ENCODE measurements around the gene NIPAL4.
"Not testable (repeated sequence)": the region's sequence is repeated elsewhere in the genome, so short reads cannot be mapped to it uniquely, and the experiment has no call there.

The NIPAL4 gene

GRCh38 chr5:157478726-157479125 lies 18.7 kb downstream of the NIPAL4 start:
- Histone ChIP-seq H3K9me3 (ENCODE audit: control insufficient read depth, low read length) (no peaks in the 10 kb centered on the region), H3K27ac (no peak overlapping the region)
- no peak for TF ChIP-seq CTCF (IDR thresholded peaks at IDR 0.05)

DNA sequence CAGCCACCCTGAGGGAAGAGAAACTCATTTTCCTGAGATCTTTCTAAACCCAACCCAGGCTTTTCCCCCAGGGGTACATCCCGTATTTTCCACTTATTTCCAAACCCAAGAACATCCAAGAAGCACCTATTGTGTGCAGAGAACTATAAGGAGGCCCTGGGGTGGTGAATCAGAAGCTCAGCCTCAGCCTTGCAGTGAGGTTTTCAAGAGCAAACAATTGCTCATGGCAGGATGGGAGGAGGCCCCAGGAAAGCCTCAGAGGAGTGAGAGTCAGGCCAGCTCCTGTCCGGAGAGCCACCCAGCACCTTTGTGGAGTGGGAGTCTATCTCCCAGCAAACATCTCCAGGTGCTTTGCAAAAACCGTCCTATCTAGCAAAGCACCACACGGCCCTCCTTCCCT lies 19.2 kb downstream of the NIPAL4 start:
- H3K36me3 ChIP-seq (ENCODE audit: control insufficient read depth, insufficient read depth, low read length), result no peaks in the 10 kb centered on the region
- H3K4me2 ChIP-seq (ENCODE audit: low read length), result no peak overlapping the region
- H3K4me1 ChIP-seq, result no peaks in the 10 kb centered on the region
- no peak overlapping the region for H3K9ac ChIP-seq
- H2AFZ ChIP-seq, result no peak overlapping the region
- H3K27ac ChIP-seq, result no peak overlapping the region
- no peak overlapping the region for H3K4me3 ChIP-seq (ENCODE audit: low read depth, low read length)
- no peaks in the 10 kb centered on the region for H3K9me3 ChIP-seq (ENCODE audit: control insufficient read depth, low read length)
- no peak for TF ChIP-seq CTCF (IDR thresholded peaks at IDR 0.05)
- no peaks in the 10 kb centered on the region for H3K27me3 ChIP-seq (ENCODE audit: control insufficient read depth, insufficient read depth, low read length)
- no peaks in the 10 kb centered on the region for H3K79me2 ChIP-seq

More at GRCh38 chr5:157478726-157479125, 18.7 kb downstream of the NIPAL4 start:
- H3K4me2 ChIP-seq (ENCODE audit: low read length), result no peak overlapping the region
- H3K4me1 ChIP-seq, result no peaks in the 10 kb centered on the region
- H3K27me3 ChIP-seq (ENCODE audit: control insufficient read depth, insufficient read depth, low read length), result no peaks in the 10 kb centered on the region
- no peak overlapping the region for H2AFZ ChIP-seq
- H3K9ac ChIP-seq, result no peak overlapping the region
- H3K36me3 ChIP-seq (ENCODE audit: control insufficient read depth, insufficient read depth, low read length), result no peaks in the 10 kb centered on the region
- H3K79me2 ChIP-seq, result no peaks in the 10 kb centered on the region
- H3K4me3 ChIP-seq (ENCODE audit: low read depth, low read length), result no peak overlapping the region

GRCh38 chr5:157479612-157480510 lies 19.8 kb downstream of the NIPAL4 start:
- Histone ChIP-seq H3K27ac (no peak overlapping the region), H3K4me2 (ENCODE audit: low read length) (no peak overlapping the region), H3K4me1 (no peaks in the 10 kb centered on the region), H3K36me3 (ENCODE audit: control insufficient read depth, insufficient read depth, low read length) (no peaks in the 10 kb centered on the region), H3K79me2 (no peaks in the 10 kb centered on the region), H3K9me3 (ENCODE audit: control insufficient read depth, low read length) (no peaks in the 10 kb centered on the region), H3K9ac (no peak overlapping the region), H3K4me3 (ENCODE audit: low read depth, low read length) (no peak overlapping the region), H2AFZ (no peak overlapping the region), H3K27me3 (ENCODE audit: control insufficient read depth, insufficient read depth, low read length) (no peaks in the 10 kb centered on the region)
- TF ChIP-seq CTCF (IDR thresholded peaks at IDR 0.05), result no peak

GRCh38 chr5:157481265-157481664 lies 21.3 kb downstream of the NIPAL4 start:
- H3K4me1 ChIP-seq, result no peaks in the 10 kb centered on the region
- no peak for TF ChIP-seq CTCF (IDR thresholded peaks at IDR 0.05)
- no peak overlapping the region for H2AFZ ChIP-seq
- no peak overlapping the region for H3K27ac ChIP-seq
- no peaks in the 10 kb centered on the region for H3K9me3 ChIP-seq (ENCODE audit: control insufficient read depth, low read length)
- no peaks in the 10 kb centered on the region for H3K79me2 ChIP-seq
- H3K9ac ChIP-seq, result no peak overlapping the region
- H3K4me2 ChIP-seq (ENCODE audit: low read length), result no peak overlapping the region
- H3K36me3 ChIP-seq (ENCODE audit: control insufficient read depth, insufficient read depth, low read length), result no peaks in the 10 kb centered on the region
- no peak overlapping the region for H3K4me3 ChIP-seq (ENCODE audit: low read depth, low read length)
- H3K27me3 ChIP-seq (ENCODE audit: control insufficient read depth, insufficient read depth, low read length), result no peaks in the 10 kb centered on the region

DNA sequence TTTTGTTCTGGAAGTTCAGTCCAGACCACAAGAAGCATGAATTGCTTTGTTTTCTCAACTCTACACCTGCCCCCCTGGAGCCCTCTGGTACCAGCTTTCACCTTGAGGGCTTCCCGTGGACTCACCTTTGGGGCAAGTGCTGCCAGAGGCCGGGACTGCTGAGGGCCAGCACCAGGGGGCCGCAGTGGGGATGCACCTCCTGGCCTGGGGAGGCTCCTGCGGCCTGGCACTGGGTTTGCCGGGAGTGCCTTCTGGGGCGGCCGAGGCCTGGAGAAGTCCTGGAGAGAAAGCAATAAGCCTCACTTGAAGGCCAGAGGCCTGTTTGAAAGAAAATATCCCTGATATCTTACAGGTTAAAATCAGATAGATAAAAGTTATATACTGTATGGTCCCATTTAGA lies 21.7 kb downstream of the NIPAL4 start:
- no peak for TF ChIP-seq CTCF (IDR thresholded peaks at IDR 0.05)
- H2AFZ ChIP-seq, result no peak overlapping the region
- no peaks in the 10 kb centered on the region for H3K9me3 ChIP-seq (ENCODE audit: control insufficient read depth, low read length)
- H3K79me2 ChIP-seq, result no peaks in the 10 kb centered on the region
- H3K36me3 ChIP-seq (ENCODE audit: control insufficient read depth, insufficient read depth, low read length), result no peaks in the 10 kb centered on the region
- H3K27me3 ChIP-seq (ENCODE audit: control insufficient read depth, insufficient read depth, low read length), result no peaks in the 10 kb centered on the region
- no peak overlapping the region for H3K4me2 ChIP-seq (ENCODE audit: low read length)
- H3K9ac ChIP-seq, result no peak overlapping the region
- H3K4me3 ChIP-seq (ENCODE audit: low read depth, low read length), result no peak overlapping the region
- H3K4me1 ChIP-seq, result no peaks in the 10 kb centered on the region
- H3K27ac ChIP-seq, result no peak overlapping the region

- not testable (repeated sequence) for H3K9me3 ChIP-seq (ENCODE audit: control insufficient read depth, low read length); H3K9ac ChIP-seq; H3K4me2 ChIP-seq (ENCODE audit: low read length); H3K4me1 ChIP-seq; H3K36me3 ChIP-seq (ENCODE audit: control insufficient read depth, insufficient read depth, low read length); H3K79me2 ChIP-seq; H3K27me3 ChIP-seq (ENCODE audit: control insufficient read depth, insufficient read depth, low read length); H2AFZ ChIP-seq; H3K4me3 ChIP-seq (ENCODE audit: low read depth, low read length); H3K27ac ChIP-seq
These were observed 22.7 kb downstream of the NIPAL4 start for GRCh38 chr5:157482702-157483101.

Data from parathyroid adenoma (tissue), 2 donors.